HEK293 (cell line): ENCODE results near the gene SSBP3.
A peak's percentile ranks its signal among the peaks of the same experiment; 100 is the strongest.

Source experiments
- CTCF ChIA-PET: fragments of 350-600 bp; formaldehyde crosslinking; extraction: SDS; loops from one replicate; lab custom pipeline; 2021; ENCODE audit warnings: antibody characterized with exemption; lab: Yijun Ruan, JAX
- POLR2A ChIA-PET: fragments of 300-600 bp; formaldehyde crosslinking; extraction: SDS; loops from one replicate; lab custom pipeline; 2020; ENCODE audit warnings: antibody characterized with exemption, inconsistent platforms; lab: Yijun Ruan, JAX
- H3K27ac ChIP-seq: fragments of 200-500 bp; sonication (Bioruptor generic); 2 replicates; pipeline ENCODE4 v1.5.1; 2014; ENCODE audit warnings: low read depth, low read length, control low read depth, inconsistent platforms; ENCODE audit errors: extremely low read depth
- H3K36me3 ChIP-seq, 2 experiments: fragments of 200-500 bp in 1 of 2; sonication (Bioruptor generic) in 1 of 2; 1 replicate in 1 of 2; 2 replicates in 1 of 2; pipeline ENCODE4 v1.5.1; 2014 to 2017; ENCODE audit warnings: inconsistent platforms in 2 of 2, low read length in 2 of 2; ENCODE audit not compliant: control insufficient read depth in 2 of 2, insufficient read depth in 1 of 2
- H3K4me1 ChIP-seq: fragments of 200-500 bp; sonication (Bioruptor generic); 2 replicates; pipeline ENCODE4 v1.5.1; 2014; ENCODE audit warnings: mild to moderate bottlenecking, low read length, inconsistent platforms; ENCODE audit not compliant: control insufficient read depth, insufficient read depth
- H3K4me3 ChIP-seq: 2 replicates; pipeline ENCODE4 v1.5.1; 2011; ENCODE audit warnings: low read depth, mild to moderate bottlenecking, control low read depth, low read length, moderate library complexity
- H3K9me3 ChIP-seq: fragments of 200-500 bp; sonication (Bioruptor generic); 2 replicates; pipeline ENCODE4 v1.5.1; 2014; ENCODE audit warnings: low read depth, low read length, inconsistent platforms; ENCODE audit not compliant: control insufficient read depth, insufficient read depth
- GLI4 ChIP-seq: fragments of 450-650 bp; formaldehyde crosslinking; IDR thresholded peaks from 2 replicates; pipeline ENCODE4 v1.5.1; 2016; ENCODE audit warnings: missing biosample characterization, missing genetic modification characterization
- HOXA7 ChIP-seq: sonication (generic); formaldehyde crosslinking; IDR thresholded peaks from 2 replicates; pipeline ENCODE4 v1.8.1; 2022; ENCODE audit warnings: missing genetic modification reagents, borderline replicate concordance
- KLF1 ChIP-seq: fragments of 450-650 bp; formaldehyde crosslinking; IDR thresholded peaks from 2 replicates; pipeline ENCODE4 v1.5.1; 2016; ENCODE audit warnings: missing biosample characterization, missing genetic modification characterization
- KLF17 ChIP-seq: fragments of 450-650 bp; formaldehyde crosslinking; IDR thresholded peaks from 2 replicates; pipeline ENCODE4 v1.5.1; 2016; ENCODE audit warnings: missing biosample characterization, missing genetic modification characterization
- OVOL3 ChIP-seq: fragments of 450-650 bp; formaldehyde crosslinking; IDR thresholded peaks from 2 replicates; pipeline ENCODE4 v1.5.1; 2016; ENCODE audit warnings: missing biosample characterization, missing genetic modification characterization
- WT1 ChIP-seq: fragments of 450-650 bp; formaldehyde crosslinking; IDR thresholded peaks from 2 replicates; pipeline ENCODE4 v1.5.1; 2016; ENCODE audit warnings: missing biosample characterization, missing genetic modification characterization
- ZBTB1 ChIP-seq: fragments of 450-650 bp; formaldehyde crosslinking; IDR thresholded peaks from 2 replicates; pipeline ENCODE4 v1.5.1; 2016; ENCODE audit warnings: missing biosample characterization, missing genetic modification characterization
- ZBTB10 ChIP-seq: fragments of 450-650 bp; formaldehyde crosslinking; IDR thresholded peaks from 2 replicates; pipeline ENCODE4 v1.5.1; 2016; ENCODE audit warnings: missing biosample characterization, missing genetic modification characterization
- ZFHX2 ChIP-seq: fragments of 450-650 bp; formaldehyde crosslinking; conservative IDR thresholded peaks from 2 replicates; pipeline ENCODE4 v1.5.1; 2016; ENCODE audit warnings: missing biosample characterization, missing genetic modification characterization
- ZIC2 ChIP-seq: fragments of 450-650 bp; formaldehyde crosslinking; IDR thresholded peaks from 2 replicates; pipeline ENCODE4 v1.5.1; 2016; ENCODE audit warnings: missing biosample characterization, missing genetic modification characterization
- ZNF138 ChIP-seq: fragments of 450-650 bp; formaldehyde crosslinking; IDR thresholded peaks from 2 replicates; pipeline ENCODE4 v1.5.1; 2016; ENCODE audit warnings: missing biosample characterization, missing genetic modification characterization, borderline replicate concordance
- ZNF155 ChIP-seq: fragments of 450-650 bp; formaldehyde crosslinking; IDR thresholded peaks from 2 replicates; pipeline ENCODE4 v1.5.1; 2016; ENCODE audit warnings: missing biosample characterization, missing genetic modification characterization
- ZNF23 ChIP-seq: fragments of 450-650 bp; formaldehyde crosslinking; IDR thresholded peaks from 2 replicates; pipeline ENCODE4 v1.5.1; 2016; ENCODE audit warnings: missing biosample characterization, missing genetic modification characterization, borderline replicate concordance
- ZNF362 ChIP-seq: fragments of 450-650 bp; formaldehyde crosslinking; IDR thresholded peaks from 2 replicates; pipeline ENCODE4 v1.5.1; 2016; ENCODE audit warnings: missing biosample characterization, missing genetic modification characterization
- ZNF416 ChIP-seq: fragments of 450-650 bp; formaldehyde crosslinking; IDR thresholded peaks from 2 replicates; pipeline ENCODE4 v1.5.1; 2016; ENCODE audit warnings: missing biosample characterization, missing genetic modification characterization
- ZNF433 ChIP-seq: fragments of 450-650 bp; formaldehyde crosslinking; IDR thresholded peaks from 2 replicates; pipeline ENCODE4 v1.5.1; 2016; ENCODE audit warnings: missing biosample characterization, missing genetic modification characterization, low read depth
- ZNF624 ChIP-seq: fragments of 450-650 bp; formaldehyde crosslinking; IDR thresholded peaks from 2 replicates; pipeline ENCODE4 v1.5.1; 2017; ENCODE audit warnings: missing biosample characterization, missing genetic modification characterization
- ZNF76 ChIP-seq: fragments of 450-650 bp; formaldehyde crosslinking; IDR thresholded peaks from 2 replicates; pipeline ENCODE4; 2016; ENCODE audit warnings: low read depth, missing biosample characterization, missing genetic modification characterization, borderline replicate concordance
- ZXDB ChIP-seq: fragments of 450-650 bp; formaldehyde crosslinking; IDR thresholded peaks from 2 replicates; pipeline ENCODE4 v1.5.1; 2016; ENCODE audit warnings: missing biosample characterization, missing genetic modification characterization

SSBP3 gene

GRCh38 chr1:54300401-54300800, 105.8 kb downstream of the SSBP3 start (continued):
- TF ChIP-seq ZNF624 (tag by site-specific recombination) (no peak), ZNF138 (tag by site-specific recombination) (no peak), ZNF416 (tag by site-specific recombination) (no peak), ZNF23 (no peak), ZNF362 (tag by site-specific recombination) (no peak), ZBTB10 (tag by site-specific recombination) (no peak), ZBTB1 (tag by site-specific recombination) (no peak), ZNF155 (no peak), GLI4 (no peak), HOXA7 (CRISPR knock-in tag) (no peak), WT1 (no peak), ZNF76 (tag by site-specific recombination) (no peak), ZXDB (no peak)

- no peak overlapping the region for H3K4me3 ChIP-seq
- CTCF ChIA-PET: interaction anchor here (1.2 kb wide), 1 partner anchor 11 kb away, joined by 3 read pairs; no protein-coding TSS in a partner anchor
- H3K36me3 ChIP-seq: no peaks in the 10 kb centered on the region
- POLR2A ChIA-PET: no interaction called here
- no peaks in the 10 kb centered on the region for H3K9me3 ChIP-seq
- peak; percentile 63; the same call in 1 of the 2 replicates for TF ChIP-seq KLF17 (tag by site-specific recombination)
- TF ChIP-seq KLF1 (tag by site-specific recombination): peak; percentile 100
- 0 out of 2 replicates have a peak, but pooled peaks have one; percentile 16 for TF ChIP-seq ZFHX2 (tag by site-specific recombination)
- TF ChIP-seq ZNF433: no peak
- TF ChIP-seq, all 188 proteins: peak for 3
- H3K4me1 ChIP-seq: peaks cover 11% of the 10 kb centered on the region; the same call in 1 of the 2 replicates
- no peak overlapping the region for H3K27ac ChIP-seq
Measured at GRCh38 chr1:54299037-54299436, 107.2 kb downstream of the SSBP3 start.

- H3K4me3 ChIP-seq: no peak overlapping the region
- H3K9me3 ChIP-seq: no peaks in the 10 kb centered on the region
- no peak overlapping the region for H3K27ac ChIP-seq
- CTCF ChIA-PET: interaction anchor here (0.6 to 0.7 kb wide), 2 partner anchors 11 to 239 kb away, joined by 3 read pairs; no protein-coding TSS in a partner anchor
- peaks cover 9% of the 10 kb centered on the region; the same call in 1 of the 2 replicates for H3K4me1 ChIP-seq
- no peaks in the 10 kb centered on the region for H3K36me3 ChIP-seq
- TF ChIP-seq OVOL3 (tag by site-specific recombination) (no peak), ZIC2 (tag by site-specific recombination) (peak; percentile 50)
- POLR2A ChIA-PET: no interaction called here
Measured at GRCh38 chr1:54298284-54299033, 107.7 kb downstream of the SSBP3 start.
